WERI-Rb-1 (cell line): Measurements from ENCODE around the gene KCNIP3.

ENCODE experiments used
- DNase-seq: peaks from one replicate; pipeline ENCODE4 v3.0.0-alpha.2; 2020
- H3K27ac ChIP-seq: fragments of 250-450 bp; sonication (Bioruptor Pico); 2 replicates; pipeline ENCODE4 v1.5.1; 2020; ENCODE audit warnings: mild to moderate bottlenecking, moderate library complexity
- H3K27me3 ChIP-seq: fragments of 250-450 bp; sonication (Bioruptor Pico); 2 replicates; pipeline ENCODE4 v1.5.1; 2021; ENCODE audit warnings: mild to moderate bottlenecking, low read depth, moderate library complexity; ENCODE audit not compliant: insufficient read depth, severe bottlenecking
- H3K36me3 ChIP-seq: fragments of 250-450 bp; sonication (Bioruptor Pico); 2 replicates; pipeline ENCODE4 v1.5.1; 2020; ENCODE audit warnings: mild to moderate bottlenecking, moderate library complexity
- H3K4me3 ChIP-seq: 2 replicates; pipeline ENCODE4 v1.5.1; 2011; ENCODE audit warnings: low read depth, mild to moderate bottlenecking, control low read depth, low read length
- H3K9me3 ChIP-seq: fragments of 250-450 bp; sonication (Bioruptor Pico); 2 replicates; pipeline ENCODE4 v1.5.1; 2021; ENCODE audit warnings: mild to moderate bottlenecking, moderate library complexity; ENCODE audit not compliant: severe bottlenecking
- CTCF ChIP-seq: IDR thresholded peaks from 2 replicates; pipeline ENCODE4 v1.5.1; 2011; ENCODE audit warnings: low read depth, mild to moderate bottlenecking, control low read depth, inconsistent platforms, low read length

KCNIP3 gene

DNA sequence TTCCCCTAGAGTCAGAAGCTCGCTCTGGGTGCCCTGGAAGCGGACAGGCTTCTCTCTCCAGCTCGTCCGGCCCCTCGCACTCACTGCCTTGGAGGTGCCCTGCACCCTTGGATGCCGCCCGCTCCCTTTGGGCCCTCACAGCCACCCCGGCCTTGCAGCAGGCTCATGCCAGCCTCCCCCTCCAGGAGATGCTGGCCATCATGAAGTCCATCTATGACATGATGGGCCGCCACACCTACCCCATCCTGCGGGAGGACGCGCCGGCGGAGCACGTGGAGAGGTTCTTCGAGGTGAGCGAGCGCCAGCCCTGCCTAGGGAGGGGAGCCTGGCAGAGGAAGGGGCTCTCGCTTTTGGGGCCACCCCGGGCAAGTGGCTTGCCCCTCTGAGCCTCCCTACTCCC lies 85.0 kb downstream of the KCNIP3 start:
- Histone ChIP-seq H3K27ac (no peak overlapping the region), H3K4me3 (no peak overlapping the region), H3K9me3 (no peaks in the 10 kb centered on the region), H3K36me3 (no peaks in the 10 kb centered on the region), H3K27me3 (no peaks in the 10 kb centered on the region)
- no peak for DNase-seq
- no peak for TF ChIP-seq CTCF

- Histone ChIP-seq H3K27me3 (no peaks in the 10 kb centered on the region), H3K9me3 (no peaks in the 10 kb centered on the region), H3K4me3 (no peak overlapping the region), H3K27ac (no peak overlapping the region), H3K36me3 (no peaks in the 10 kb centered on the region)
- no peak for TF ChIP-seq CTCF
- DNase-seq: no peak
Measured at GRCh38 chr2:95382686-95383634, 85.8 kb downstream of the KCNIP3 start.

GRCh38 chr2:95383635-95384027 lies 86.5 kb downstream of the KCNIP3 start:
- Histone ChIP-seq H3K27ac (no peak overlapping the region), H3K27me3 (no peaks in the 10 kb centered on the region), H3K36me3 (no peaks in the 10 kb centered on the region), H3K9me3 (no peaks in the 10 kb centered on the region), H3K4me3 (no peak overlapping the region)
- no peak for DNase-seq
- TF ChIP-seq CTCF: no peak

- Histone ChIP-seq H3K27ac (no peak overlapping the region), H3K4me3 (no peak overlapping the region), H3K36me3 (no peaks in the 10 kb centered on the region), H3K27me3 (no peaks in the 10 kb centered on the region), H3K9me3 (no peaks in the 10 kb centered on the region)
- no peak for TF ChIP-seq CTCF
- no peak for DNase-seq
Measured at GRCh38 chr2:95384854-95385569, 87.9 kb downstream of the KCNIP3 start.

DNA sequence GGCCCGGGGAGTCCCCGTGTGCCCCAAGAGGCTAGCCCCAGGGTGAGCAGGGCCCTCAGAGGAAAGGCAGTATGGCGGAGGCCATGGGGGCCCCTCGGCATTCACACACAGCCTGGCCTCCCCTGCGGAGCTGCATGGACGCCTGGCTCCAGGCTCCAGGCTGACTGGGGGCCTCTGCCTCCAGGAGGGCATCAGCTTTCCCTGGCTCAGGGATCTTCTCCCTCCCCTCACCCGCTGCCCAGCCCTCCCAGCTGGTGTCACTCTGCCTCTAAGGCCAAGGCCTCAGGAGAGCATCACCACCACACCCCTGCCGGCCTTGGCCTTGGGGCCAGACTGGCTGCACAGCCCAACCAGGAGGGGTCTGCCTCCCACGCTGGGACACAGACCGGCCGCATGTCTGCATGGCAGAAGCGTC lies 88.4 kb downstream of the KCNIP3 start:
- Histone ChIP-seq H3K4me3 (no peak overlapping the region), H3K9me3 (no peaks in the 10 kb centered on the region), H3K36me3 (no peaks in the 10 kb centered on the region), H3K27ac (no peak overlapping the region), H3K27me3 (no peaks in the 10 kb centered on the region)
- TF ChIP-seq CTCF: no peak
- DNase-seq: no peak
